GM12878 (cell line): ENCODE results near the gene SMAD9. TPM values are rescaled to one million over a fixed set of nuclear protein-coding genes. Genes with fewer than 3 reads are reported as not detected.
A peak's percentile ranks its signal among the peaks of the same experiment; 100 is the strongest.

Source experiments
- ATAC-seq: fragments of 200-7000 bp; cut with Tn5 transposase; 3 replicates; pipeline ENCODE4 v1.9.1; 2020; ENCODE audit warnings: mild to moderate bottlenecking, moderate library complexity
- BruUV-seq: library from RNA; stranded (reverse); fragments of 400-500 nt; replicated peaks from 2 replicates; lab custom pipeline; 2021; lab: Mats Ljungman, UMichigan
- CTCF ChIA-PET: fragments of 300-600 bp; sonication (Branson Sonifier 250); formaldehyde crosslinking; extraction: SDS; loops from one replicate; lab custom pipeline; 2021; ENCODE audit warnings: inconsistent platforms; lab: Yijun Ruan, JAX
- POLR2A ChIA-PET: fragments of 350-600 bp; formaldehyde crosslinking; extraction: SDS; loops from one replicate; lab custom pipeline; 2021; ENCODE audit warnings: inconsistent platforms; lab: Charles Lee
- RAD21 ChIA-PET: fragments of 300-600 bp; sonication (Branson Sonifier 250); formaldehyde crosslinking; loops from one replicate; lab custom pipeline; 2023; ENCODE audit warnings: antibody characterized with exemption; ENCODE audit not compliant: unreplicated experiment; lab: Charles Lee
- SMC1A ChIA-PET: fragments of 300-600 bp; sonication (Branson Sonifier 250); formaldehyde crosslinking; loops from one replicate; lab custom pipeline; 2023; ENCODE audit not compliant: unreplicated experiment, uncharacterized antibody; lab: Charles Lee
- DNase-seq: peaks from one replicate; pipeline ENCODE4 v3.0.0-alpha.2; 2011; ENCODE audit warnings: low read depth, low spot score
- FAIRE-seq: peaks from 3 replicates; lab custom pipeline; 2011; peaks lifted over from hg19 to GRCh38; lab: Jason Lieb, UNC
- H2AFZ ChIP-seq: 2 replicates; pipeline ENCODE4 v1.6.0; 2011; ENCODE audit warnings: low read depth, low read length, control low read depth; ENCODE audit not compliant: control insufficient read depth
- H3K27ac ChIP-seq: 2 replicates; pipeline ENCODE4 v1.5.1; 2011; ENCODE audit warnings: control low read depth; ENCODE audit not compliant: control insufficient read depth, insufficient read depth
- H3K27me3 ChIP-seq, 2 experiments: replicated peaks in 1 of 2; 2 replicates each; pipeline versions ENCODE4 v1.6.0 to v1.6.1; 2011; ENCODE audit warnings: low read length in 1 of 2; ENCODE audit not compliant: control insufficient read depth in 2 of 2, insufficient read depth in 2 of 2
- H3K36me3 ChIP-seq, 2 experiments: 2 replicates each; pipeline ENCODE4 v1.5.1; 2011; ENCODE audit warnings: low read length in 1 of 2; ENCODE audit not compliant: control insufficient read depth in 2 of 2, insufficient read depth in 2 of 2
- H3K4me1 ChIP-seq: 2 replicates; pipeline ENCODE4 v1.6.1; 2011; ENCODE audit warnings: mild to moderate bottlenecking, low read length, moderate library complexity, mixed read lengths; ENCODE audit not compliant: control insufficient read depth, insufficient read depth
- H3K4me2 ChIP-seq: 2 replicates; pipeline ENCODE4 v1.6.0; 2011; ENCODE audit warnings: control low read depth; ENCODE audit not compliant: control insufficient read depth, insufficient read depth
- H3K4me3 ChIP-seq: fragments of 200-600 bp; sonication (generic); 2 replicates; pipeline ENCODE4 v1.5.1; 2016
- H3K79me2 ChIP-seq: 2 replicates; pipeline ENCODE4 v1.6.0; 2011; ENCODE audit warnings: low read length; ENCODE audit not compliant: control insufficient read depth, insufficient read depth
- H3K9ac ChIP-seq: 2 replicates; pipeline ENCODE4 v1.8.0; 2011; ENCODE audit warnings: low read length, control low read depth, mixed read lengths; ENCODE audit not compliant: control insufficient read depth, insufficient read depth
- H3K9me3 ChIP-seq: replicated peaks from 3 replicates; pipeline ENCODE4 v1.5.1; 2011; ENCODE audit warnings: mild to moderate bottlenecking, low read length; ENCODE audit not compliant: control insufficient read depth, insufficient read depth
- H4K20me1 ChIP-seq: 2 replicates; pipeline ENCODE4 v1.6.0; 2011; ENCODE audit not compliant: control insufficient read depth, insufficient read depth
- E2F4 ChIP-seq: IDR thresholded peaks from 2 replicates; pipeline ENCODE4 v1.6.1; 2012; ENCODE audit warnings: low read depth, low read length, improper control_type of control experiment
- RUNX3 ChIP-seq: IDR thresholded peaks from 2 replicates; pipeline ENCODE4 v1.6.1; 2012; ENCODE audit warnings: low read length, inconsistent platforms
- STAT1 ChIP-seq: fragments of 450-650 bp; conservative IDR thresholded peaks from 2 replicates; pipeline ENCODE4 v1.6.1; 2014; ENCODE audit warnings: antibody characterized with exemption, mild to moderate bottlenecking
- TCF3 ChIP-seq: IDR thresholded peaks from 2 replicates; pipeline ENCODE4 v1.6.1; 2012; ENCODE audit warnings: low read depth, mild to moderate bottlenecking, low read length, borderline replicate concordance; ENCODE audit not compliant: insufficient read depth
- ZNF687 ChIP-seq: fragments of 450-650 bp; IDR thresholded peaks from 2 replicates; pipeline ENCODE4 v1.6.1; 2017; ENCODE audit warnings: mild to moderate bottlenecking, moderate library complexity
- WGBS: methylation state at CpG from one replicate; pipeline ENCODE4 v1.1.6; 2016; ENCODE audit warnings: low lambda C conversion rate; ENCODE audit not compliant: insufficient replicate concordance, insufficient coverage; ENCODE audit errors: missing lambda C conversion rate; 5-methylcytosine and 5-hydroxymethylcytosine counted together
- in situ Hi-C: fragments of 300-500 bp; cut with MboI; formaldehyde crosslinking; loops from 9 replicates; pipeline ENCODE4 v1.14.3; 2018; ENCODE audit warnings: mixed read lengths
- intact Hi-C: fragments of 100-400 bp; cut with micrococcal nuclease; formaldehyde crosslinking; loops from one replicate; pipeline ENCODE4 v1.14.2; 2022; ENCODE audit not compliant: unreplicated experiment
- polyA plus RNA-seq, 11 experiments: library from polyadenylated mRNA; depleted of rRNA in 4 of 11; unstranded in 6 of 11; stranded (reverse) in 5 of 11; fragments of >200 nt; fragmentation: Nextera tagmentation in 4 of 11; fragmentation: Illumina TruSeq in 1 of 11; extraction: Ambion mirVana in 4 of 11; extraction: Trizol in 1 of 11; gene quantifications; 1 replicate in 1 of 11; 2 replicates in 10 of 11; pipeline versions ENCODE4 v1.2.1 to v1.2.3, GENCODE V29; 2011 to 2016; ENCODE audit warnings: inconsistent platforms in 2 of 11, missing spikeins in 2 of 11, low read depth in 1 of 11
- total RNA-seq, 4 experiments: library from RNA; depleted of rRNA in 3 of 4; stranded (reverse); fragments of >200 nt in 3 of 4; fragmentation: Illumina TruSeq in 1 of 4; extraction: Trizol in 1 of 4; gene quantifications; 2 replicates each; pipeline versions ENCODE4 v1.2.1 to v1.2.3, GENCODE V29; 2013 to 2021
- TF ChIP-seq, protein P1 (sequence below): IDR thresholded peaks from 2 replicates; pipeline ENCODE4 v1.6.1; 2012; ENCODE audit warnings: low read depth, low read length, improper control_type of control experiment

The SMAD9 gene
- total and polyA plus RNA-seq, 10 of the 15 experiments (the other 5 are each of a cell fraction or from before 2014, with no cell fraction given), result 0.22 to 0.69 (median 0.42) TPM; not detected in 6

DNA sequence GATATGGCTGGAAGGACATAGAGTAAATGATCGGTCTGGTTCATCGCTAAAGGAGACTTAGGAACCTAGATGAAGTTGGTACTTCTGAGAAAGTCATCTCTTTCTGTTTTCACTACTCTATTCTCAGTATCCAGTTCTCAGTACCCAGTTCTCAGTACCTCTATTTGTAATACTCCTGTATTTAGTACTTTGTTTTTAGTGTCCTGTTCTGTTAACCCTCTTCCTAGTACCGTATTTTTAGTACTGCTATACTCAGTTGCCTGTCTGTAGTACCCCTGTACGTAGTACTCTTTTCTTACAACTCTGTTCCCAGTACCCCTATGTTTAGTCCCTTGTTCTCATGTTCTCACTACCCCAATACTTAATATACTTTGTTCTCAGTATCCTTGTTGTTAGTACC is 99.8 kb downstream of the SMAD9 start (continued):
- no peak for TF ChIP-seq ZNF687

- FAIRE-seq (peak; percentile 18), ATAC-seq (peak; percentile 23), DNase-seq (no peak)
- Histone ChIP-seq H3K4me3 (peak overlapping the region; percentile 64), H4K20me1 (no peaks in the 10 kb centered on the region), H3K9ac (peak overlapping the region; percentile 68; the same call in 1 of the 2 replicates), H2AFZ (peak overlapping the region; percentile 61), H3K4me1 (no peaks in the 10 kb centered on the region; the same call in 1 of the 2 replicates), H3K9me3 (no peaks in the 10 kb centered on the region), H3K27me3 (no peaks in the 10 kb centered on the region), H3K27ac (peak overlapping the region; percentile 54), H3K4me2 (peak overlapping the region; percentile 13), H3K36me3 (no peaks in the 10 kb centered on the region), H3K79me2 (peaks cover 40% of the 10 kb centered on the region)
- CTCF ChIA-PET, result no interaction called here
- POLR2A ChIA-PET, result interaction anchor here (0.6 kb wide), 1 partner anchor 27 kb away, joined by 3 read pairs; no protein-coding TSS in a partner anchor
- intact Hi-C loops (loop anchor here (5.0 kb wide), 2 partner anchors 238 to 472 kb away; partner anchors contain the start of genes SPART and SUPT20H), in situ Hi-C loops (loop anchor here (5.0 kb wide), 1 partner anchor 243 kb away; no protein-coding TSS in a partner anchor)
- SMC1A ChIA-PET, result interaction anchor here (0.7 kb wide), 1 partner anchor 30 kb away, joined by 3 read pairs; no protein-coding TSS in a partner anchor
- WGBS, result 1% methylated on average over 19 of the region's 20 CpGs
- TF ChIP-seq RUNX3, result peak; percentile 55
- 0 out of 2 replicates have a peak, but pooled peaks have one; percentile 14 for TF ChIP-seq TCF3
- no peak for TF ChIP-seq STAT1
- TF ChIP-seq E2F4, result peak; percentile 40; the same call in 1 of the 2 replicates
- TF ChIP-seq, protein P1, sequence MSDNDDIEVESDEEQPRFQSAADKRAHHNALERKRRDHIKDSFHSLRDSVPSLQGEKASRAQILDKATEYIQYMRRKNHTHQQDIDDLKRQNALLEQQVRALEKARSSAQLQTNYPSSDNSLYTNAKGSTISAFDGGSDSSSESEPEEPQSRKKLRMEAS, result peak; percentile 38; the same call in 1 of the 2 replicates
- RAD21 ChIA-PET, result no interaction called here
- BruUV-seq, result no TSS peak
Measured at GRCh38 chr13:36819739-36820090, 100.3 kb downstream of the SMAD9 start.
